ENCODE data around the gene C4orf50. TPM values are rescaled to one million over a fixed set of nuclear protein-coding genes. Genes with fewer than 3 reads are reported as not detected.

Gene C4orf50
- total and polyA plus RNA-seq, 8 donors, result 0.01 to 0.10 (median 0.01) TPM; not detected in 1

DNA sequence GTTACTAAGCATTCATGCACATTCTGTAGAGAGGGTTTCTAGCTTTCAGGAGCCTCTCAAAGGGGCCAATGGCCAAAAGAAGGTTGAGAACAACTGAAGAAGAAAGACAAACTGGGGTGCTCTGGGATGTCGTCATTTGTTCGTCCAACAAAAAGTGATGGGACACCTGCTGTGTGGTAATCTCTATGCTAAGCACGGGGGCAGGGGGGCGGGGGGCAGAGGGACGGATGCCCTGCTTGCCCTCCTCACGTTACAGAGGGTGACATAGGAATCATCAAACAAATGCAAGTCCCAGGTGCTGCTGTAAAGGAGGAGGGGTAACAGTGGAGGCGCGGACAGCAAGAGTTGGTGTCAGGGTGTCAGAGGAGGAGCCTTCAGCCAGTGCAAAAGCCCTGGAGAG is 112.5 kb downstream of the C4orf50 start:
- no peak overlapping the region for H3K27ac ChIP-seq
- no peak for DNase-seq
- H3K4me1 ChIP-seq, result no peaks in the 10 kb centered on the region
- peaks cover 0 to 4% of the 10 kb centered on the region in 2 donors for H3K9me3 ChIP-seq
- intact Hi-C loops (cut with DNase I), result no loop called here
- TF ChIP-seq, protein P1, sequence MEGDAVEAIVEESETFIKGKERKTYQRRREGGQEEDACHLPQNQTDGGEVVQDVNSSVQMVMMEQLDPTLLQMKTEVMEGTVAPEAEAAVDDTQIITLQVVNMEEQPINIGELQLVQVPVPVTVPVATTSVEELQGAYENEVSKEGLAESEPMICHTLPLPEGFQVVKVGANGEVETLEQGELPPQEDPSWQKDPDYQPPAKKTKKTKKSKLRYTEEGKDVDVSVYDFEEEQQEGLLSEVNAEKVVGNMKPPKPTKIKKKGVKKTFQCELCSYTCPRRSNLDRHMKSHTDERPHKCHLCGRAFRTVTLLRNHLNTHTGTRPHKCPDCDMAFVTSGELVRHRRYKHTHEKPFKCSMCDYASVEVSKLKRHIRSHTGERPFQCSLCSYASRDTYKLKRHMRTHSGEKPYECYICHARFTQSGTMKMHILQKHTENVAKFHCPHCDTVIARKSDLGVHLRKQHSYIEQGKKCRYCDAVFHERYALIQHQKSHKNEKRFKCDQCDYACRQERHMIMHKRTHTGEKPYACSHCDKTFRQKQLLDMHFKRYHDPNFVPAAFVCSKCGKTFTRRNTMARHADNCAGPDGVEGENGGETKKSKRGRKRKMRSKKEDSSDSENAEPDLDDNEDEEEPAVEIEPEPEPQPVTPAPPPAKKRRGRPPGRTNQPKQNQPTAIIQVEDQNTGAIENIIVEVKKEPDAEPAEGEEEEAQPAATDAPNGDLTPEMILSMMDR (IDR thresholded peaks at IDR 0.05), result no peak
- H3K36me3 ChIP-seq, result no peaks in the 10 kb centered on the region
- H3K4me3 ChIP-seq, result no peak overlapping the region
- H3K27me3 ChIP-seq, result peaks cover 0 to 49% of the 10 kb centered on the region in 2 donors
- no peak for ATAC-seq

DNA sequence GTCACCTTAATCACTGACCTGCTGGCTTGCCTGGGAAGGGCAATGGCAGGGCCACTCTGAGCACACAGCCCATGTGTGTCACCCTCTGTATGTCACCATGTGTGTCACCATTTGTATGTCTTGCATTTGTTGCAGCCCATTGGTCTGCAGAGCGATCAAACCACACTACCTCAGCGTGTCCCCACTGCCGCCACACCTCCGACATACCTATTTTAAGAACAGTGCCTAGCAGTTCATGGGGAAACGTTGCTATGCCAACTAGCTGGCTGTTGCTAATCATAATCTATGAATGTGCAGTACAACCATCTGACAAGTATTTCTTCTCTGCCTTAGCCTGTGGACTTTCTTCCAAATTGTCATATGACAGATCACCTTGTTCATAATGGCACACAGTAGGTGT is 117.4 kb downstream of the C4orf50 start:
- intact Hi-C loops (cut with DNase I), result no loop called here
- TF ChIP-seq, protein P1 (IDR thresholded peaks at IDR 0.05), result no peak
- Histone ChIP-seq H3K36me3 (no peaks in the 10 kb centered on the region), H3K4me3 (no peak overlapping the region), H3K4me1 (no peaks in the 10 kb centered on the region), H3K27me3 (peaks cover 0 to 73% of the 10 kb centered on the region in 2 donors), H3K9me3 (no peaks in the 10 kb centered on the region), H3K27ac (no peak overlapping the region)
- ATAC-seq, result no peak
- no peak for DNase-seq

DNA sequence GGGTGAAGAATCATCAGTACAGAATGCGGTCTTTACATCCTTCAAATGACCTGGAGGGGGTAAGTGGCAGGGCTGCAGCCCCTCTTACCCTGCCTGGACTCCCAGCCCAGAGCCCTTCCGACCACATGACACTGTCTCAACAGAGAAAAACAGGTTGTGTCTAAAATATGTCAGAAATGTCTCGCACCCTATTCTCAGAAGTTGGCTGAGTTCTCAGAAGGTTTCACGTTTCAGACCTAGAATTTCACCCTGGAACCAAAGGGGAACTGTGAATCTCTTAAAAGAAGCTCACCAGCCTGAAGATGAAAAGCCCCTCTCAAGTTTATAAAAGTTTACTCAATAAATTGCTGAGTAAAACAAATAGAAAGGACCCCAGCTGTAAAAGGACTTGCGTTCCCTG is 118.3 kb downstream of the C4orf50 start:
- Histone ChIP-seq H3K4me3 (no peak overlapping the region), H3K27ac (no peak overlapping the region), H3K9me3 (no peaks in the 10 kb centered on the region), H3K4me1 (no peaks in the 10 kb centered on the region), H3K36me3 (no peaks in the 10 kb centered on the region), H3K27me3 (peaks cover 0 to 70% of the 10 kb centered on the region in 2 donors)
- TF ChIP-seq, protein P1 (IDR thresholded peaks at IDR 0.05), result no peak
- DNase-seq, result no peak
- no peak for ATAC-seq
- intact Hi-C loops (cut with DNase I), result no loop called here

DNA sequence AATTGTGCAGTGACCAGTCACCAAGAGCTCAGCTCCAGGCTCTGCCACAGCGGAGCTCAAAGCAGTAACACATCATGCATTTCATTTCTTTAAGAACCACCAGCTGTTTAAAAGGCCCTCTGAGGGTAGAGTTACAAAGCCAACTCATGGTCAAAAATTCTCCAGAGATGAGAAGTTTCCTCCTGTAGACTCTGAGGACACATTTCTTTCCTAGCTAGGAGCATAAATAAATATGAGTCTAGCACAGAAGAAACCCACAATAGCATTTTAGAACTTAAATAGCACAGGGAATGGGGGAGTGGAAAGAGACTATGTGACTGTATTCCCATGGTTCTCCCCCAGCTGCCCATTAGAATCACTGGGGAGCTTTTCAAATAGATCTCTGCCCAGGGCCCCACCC is 118.8 kb downstream of the C4orf50 start:
- ATAC-seq (no peak), DNase-seq (no peak)
- H3K9me3 ChIP-seq, result no peaks in the 10 kb centered on the region
- intact Hi-C loops (cut with DNase I), result no loop called here
- peaks cover 0 to 70% of the 10 kb centered on the region in 2 donors for H3K27me3 ChIP-seq
- no peak overlapping the region for H3K27ac ChIP-seq
- no peaks in the 10 kb centered on the region for H3K36me3 ChIP-seq
- no peaks in the 10 kb centered on the region for H3K4me1 ChIP-seq
- TF ChIP-seq, protein P1 (IDR thresholded peaks at IDR 0.05), result no peak
- H3K4me3 ChIP-seq, result no peak overlapping the region

DNA sequence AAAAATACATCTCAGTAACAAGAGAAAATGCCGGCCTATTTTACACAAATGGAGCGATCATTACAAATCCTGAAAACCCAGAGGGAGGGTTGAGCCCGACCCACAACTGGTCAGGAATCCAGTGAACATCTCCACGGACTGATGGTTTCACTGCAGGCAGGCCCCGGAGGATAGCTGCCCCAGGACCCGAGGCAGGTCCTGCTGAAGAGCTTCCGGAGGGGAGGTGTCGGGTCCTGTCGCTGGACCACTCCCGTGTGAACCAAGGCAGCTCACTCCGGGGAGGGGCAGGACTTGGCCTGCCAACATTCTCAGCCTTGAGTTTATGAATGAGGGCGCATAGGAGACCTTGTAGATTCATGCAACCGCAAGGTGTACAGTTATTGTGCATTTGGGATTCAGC is 120.6 kb downstream of the C4orf50 start:
- H3K36me3 ChIP-seq, result no peaks in the 10 kb centered on the region
- H3K27ac ChIP-seq, result no peak overlapping the region
- TF ChIP-seq, protein P1 (IDR thresholded peaks at IDR 0.05), result no peak
- H3K4me3 ChIP-seq, result no peak overlapping the region
- intact Hi-C loops (cut with DNase I), result no loop called here
- peaks cover 13 to 73% of the 10 kb centered on the region in 2 donors for H3K27me3 ChIP-seq
- H3K4me1 ChIP-seq, result no peaks in the 10 kb centered on the region
- DNase-seq (no peak), ATAC-seq (no peak)
- H3K9me3 ChIP-seq, result no peaks in the 10 kb centered on the region
